ENCODE results near the gene CCDC117.

Gene CCDC117

DNA sequence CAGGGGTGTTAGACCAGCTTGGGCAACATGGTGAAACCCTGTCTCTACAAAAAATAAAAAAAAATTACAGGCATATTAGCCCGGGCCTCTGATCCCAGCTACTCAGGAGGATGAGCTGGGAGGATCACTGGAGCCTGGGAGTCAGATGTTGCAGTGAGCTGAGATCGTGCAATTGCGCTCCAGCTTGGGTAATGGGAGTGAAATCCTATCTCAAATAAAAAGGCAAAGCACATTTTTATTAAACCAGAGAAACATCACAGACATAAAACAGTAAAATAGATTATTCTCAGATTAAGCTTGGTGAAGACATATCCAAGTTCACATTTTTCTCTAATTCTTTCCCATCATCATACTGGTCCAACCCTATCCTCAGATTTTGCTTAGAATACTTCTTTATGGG, 57.9 kb downstream of the CCDC117 start:
- DNase-seq (ENCODE audit: low spot score): no peak

DNA sequence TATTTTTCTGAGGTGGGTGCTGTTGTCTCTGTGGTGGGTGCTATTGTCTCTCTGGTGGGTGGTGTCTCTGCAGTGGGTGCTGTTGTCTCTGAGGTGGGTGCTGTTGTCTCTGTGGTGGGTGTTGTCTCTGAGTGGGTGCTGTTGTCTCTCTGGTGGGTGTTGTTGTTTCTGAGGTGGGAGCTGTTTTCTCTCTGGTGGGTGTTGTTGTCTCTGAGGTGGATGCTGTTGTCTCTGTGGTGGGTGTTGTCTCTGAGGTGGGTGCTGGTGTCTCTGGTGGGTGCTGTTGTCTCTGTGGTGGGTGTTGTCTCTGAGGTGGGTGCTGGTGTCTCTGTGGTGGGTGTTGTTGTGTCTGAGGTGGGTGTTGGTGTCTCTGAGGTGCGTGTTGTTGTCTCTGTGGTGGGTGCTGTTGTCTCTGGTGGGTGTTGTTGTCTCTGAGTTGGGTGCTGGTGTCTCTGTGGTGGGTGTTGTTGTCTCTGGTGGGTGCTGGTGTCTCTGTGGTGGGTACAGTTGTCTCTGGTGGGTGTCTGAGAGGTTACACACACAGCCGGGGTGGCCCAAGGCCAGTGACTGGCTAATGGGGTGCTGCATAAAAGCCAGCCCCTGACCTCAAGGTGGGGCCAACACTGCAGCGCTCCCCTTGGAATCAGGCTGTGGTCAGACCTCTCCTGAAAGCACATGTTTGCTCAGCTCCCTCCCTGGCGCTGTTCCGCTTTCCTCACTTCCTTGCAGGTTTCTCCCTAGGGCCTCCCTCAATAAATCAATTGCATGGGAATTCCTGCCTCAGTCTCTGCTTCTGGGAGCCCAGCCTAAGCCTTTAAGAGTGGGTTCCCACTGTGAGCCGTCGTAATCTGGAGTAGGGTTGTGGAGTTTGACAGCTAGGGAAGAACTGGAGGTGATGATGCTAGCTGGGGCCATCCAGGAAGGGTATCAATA, 58.9 kb downstream of the CCDC117 start:
- DNase-seq (ENCODE audit: low spot score): no peak

DNA sequence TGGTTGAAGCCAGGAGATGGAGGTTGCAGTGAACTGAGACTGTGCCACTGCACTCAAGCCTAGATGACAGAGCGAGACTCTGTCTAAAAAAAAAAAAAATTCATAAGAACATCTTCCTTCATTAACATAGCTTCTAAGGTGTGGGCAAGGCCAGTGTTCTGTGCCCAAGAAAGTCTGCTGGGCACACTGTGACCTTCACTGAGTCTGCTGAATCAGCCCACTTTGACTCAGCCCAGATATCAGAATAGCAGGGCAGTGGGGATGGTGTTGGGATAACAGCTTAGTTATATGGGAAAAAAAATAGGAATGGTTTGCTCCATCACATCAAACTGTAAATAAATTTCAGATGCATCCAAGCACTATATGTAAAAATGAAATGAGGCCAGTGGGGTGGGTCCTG, 60.2 kb downstream of the CCDC117 start:
- no peak for DNase-seq (ENCODE audit: low spot score)

- DNase-seq (ENCODE audit: low spot score): no peak
Observed at GRCh38 chr22:28833276-28833923, 60.9 kb downstream of the CCDC117 start.

GRCh38 chr22:28835630-28836189, 63.2 kb downstream of the CCDC117 start:
- DNase-seq (ENCODE audit: low spot score): no peak

DNA sequence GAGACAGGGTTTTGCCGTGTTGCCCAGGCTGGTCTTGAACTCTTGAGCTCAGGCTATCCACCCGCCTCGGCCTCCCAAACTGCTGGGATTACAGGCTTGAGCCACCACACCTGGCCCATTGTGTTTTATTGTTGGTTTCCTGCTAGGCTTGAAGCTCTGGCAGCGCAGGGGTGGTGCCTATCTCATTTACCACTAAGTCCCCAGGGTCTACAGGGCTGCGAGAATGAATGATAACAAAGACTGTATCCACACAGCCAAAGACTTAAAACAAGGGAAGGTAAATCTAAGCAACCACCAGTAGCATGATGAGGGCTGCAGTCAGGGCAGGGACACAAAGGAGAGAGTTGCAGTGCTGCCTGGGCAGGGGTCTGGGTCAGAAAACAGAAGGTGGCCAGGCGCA, 65.1 kb downstream of the CCDC117 start:
- no peak for DNase-seq (ENCODE audit: low spot score)

All from CD4-positive, alpha-beta T cell treated with Interleukin-2 at 100 ng/mL for 4 hours (primary cell).